Measurements from ENCODE around the gene OR2T35. TPM values are rescaled to one million over a fixed set of nuclear protein-coding genes. Genes with fewer than 3 reads are reported as not detected.
"Not testable (repeated sequence)": the region's sequence is repeated elsewhere in the genome, so short reads cannot be mapped to it uniquely, and the experiment has no call there.

OR2T35 gene, protein sequence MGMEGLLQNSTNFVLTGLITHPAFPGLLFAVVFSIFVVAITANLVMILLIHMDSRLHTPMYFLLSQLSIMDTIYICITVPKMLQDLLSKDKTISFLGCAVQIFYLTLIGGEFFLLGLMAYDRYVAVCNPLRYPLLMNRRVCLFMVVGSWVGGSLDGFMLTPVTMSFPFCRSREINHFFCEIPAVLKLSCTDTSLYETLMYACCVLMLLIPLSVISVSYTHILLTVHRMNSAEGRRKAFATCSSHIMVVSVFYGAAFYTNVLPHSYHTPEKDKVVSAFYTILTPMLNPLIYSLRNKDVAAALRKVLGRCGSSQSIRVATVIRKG
- total RNA-seq = not detected
- not detected for polyA plus RNA-seq
- long read RNA-seq, donor 1 = 0 reads
- long read RNA-seq, donor 2 = 0 reads

GRCh38 chr1:248645178-248645577 lies at the start of gene OR2T35:
Gene OR2T35 (minus strand): TSS chr1:248645278. CDS start chr1:248639258, 6,020 bp downstream.
- intact Hi-C loops (cut with DNase I) = loop anchor here in 1 of 2 donors (5.0 kb wide), 1 partner anchor 203 kb away; no protein-coding TSS in a partner anchor
- DNase-seq; ATAC-seq; H3K9me3 ChIP-seq; H3K4me3 ChIP-seq; H3K27ac ChIP-seq; H3K27me3 ChIP-seq (ENCODE audit: insufficient read depth in 3 of 3, low read length in 2 of 3); H3K4me1 ChIP-seq; H3K36me3 ChIP-seq (ENCODE audit: insufficient read depth in 1 of 2, low read depth in 1 of 2): not testable (repeated sequence)
- WGBS, 3 donors = 68 to 92% methylated on average over 1 to 2 of the region's 3 CpGs; no CpG with 5 or more reads in 1 of the 3 donors

GRCh38 chr1:248691567-248692155 lies 46.6 kb upstream of the OR2T35 start:
- Histone ChIP-seq H3K4me1 (no peaks in the 10 kb centered on the region), H3K27me3 (ENCODE audit: insufficient read depth in 3 of 3, low read length in 2 of 3) (peaks cover 0 to 4% (median 0%) of the 10 kb centered on the region in 3 donors), H3K4me3 (no peak overlapping the region), H3K27ac (no peak overlapping the region), H3K36me3 (ENCODE audit: insufficient read depth in 1 of 2, low read depth in 1 of 2) (no peaks in the 10 kb centered on the region), H3K9me3 (no peaks in the 10 kb centered on the region)
- no peak for ATAC-seq
- TF ChIP-seq, protein P1, sequence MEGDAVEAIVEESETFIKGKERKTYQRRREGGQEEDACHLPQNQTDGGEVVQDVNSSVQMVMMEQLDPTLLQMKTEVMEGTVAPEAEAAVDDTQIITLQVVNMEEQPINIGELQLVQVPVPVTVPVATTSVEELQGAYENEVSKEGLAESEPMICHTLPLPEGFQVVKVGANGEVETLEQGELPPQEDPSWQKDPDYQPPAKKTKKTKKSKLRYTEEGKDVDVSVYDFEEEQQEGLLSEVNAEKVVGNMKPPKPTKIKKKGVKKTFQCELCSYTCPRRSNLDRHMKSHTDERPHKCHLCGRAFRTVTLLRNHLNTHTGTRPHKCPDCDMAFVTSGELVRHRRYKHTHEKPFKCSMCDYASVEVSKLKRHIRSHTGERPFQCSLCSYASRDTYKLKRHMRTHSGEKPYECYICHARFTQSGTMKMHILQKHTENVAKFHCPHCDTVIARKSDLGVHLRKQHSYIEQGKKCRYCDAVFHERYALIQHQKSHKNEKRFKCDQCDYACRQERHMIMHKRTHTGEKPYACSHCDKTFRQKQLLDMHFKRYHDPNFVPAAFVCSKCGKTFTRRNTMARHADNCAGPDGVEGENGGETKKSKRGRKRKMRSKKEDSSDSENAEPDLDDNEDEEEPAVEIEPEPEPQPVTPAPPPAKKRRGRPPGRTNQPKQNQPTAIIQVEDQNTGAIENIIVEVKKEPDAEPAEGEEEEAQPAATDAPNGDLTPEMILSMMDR (IDR thresholded peaks at IDR 0.05) = no peak
- intact Hi-C loops (cut with DNase I) = no loop called here
- DNase-seq = no peak
- WGBS, 3 donors = 74 to 78% (median 75%) methylated on average over 49 to 51 of the region's 51 CpGs

DNA sequence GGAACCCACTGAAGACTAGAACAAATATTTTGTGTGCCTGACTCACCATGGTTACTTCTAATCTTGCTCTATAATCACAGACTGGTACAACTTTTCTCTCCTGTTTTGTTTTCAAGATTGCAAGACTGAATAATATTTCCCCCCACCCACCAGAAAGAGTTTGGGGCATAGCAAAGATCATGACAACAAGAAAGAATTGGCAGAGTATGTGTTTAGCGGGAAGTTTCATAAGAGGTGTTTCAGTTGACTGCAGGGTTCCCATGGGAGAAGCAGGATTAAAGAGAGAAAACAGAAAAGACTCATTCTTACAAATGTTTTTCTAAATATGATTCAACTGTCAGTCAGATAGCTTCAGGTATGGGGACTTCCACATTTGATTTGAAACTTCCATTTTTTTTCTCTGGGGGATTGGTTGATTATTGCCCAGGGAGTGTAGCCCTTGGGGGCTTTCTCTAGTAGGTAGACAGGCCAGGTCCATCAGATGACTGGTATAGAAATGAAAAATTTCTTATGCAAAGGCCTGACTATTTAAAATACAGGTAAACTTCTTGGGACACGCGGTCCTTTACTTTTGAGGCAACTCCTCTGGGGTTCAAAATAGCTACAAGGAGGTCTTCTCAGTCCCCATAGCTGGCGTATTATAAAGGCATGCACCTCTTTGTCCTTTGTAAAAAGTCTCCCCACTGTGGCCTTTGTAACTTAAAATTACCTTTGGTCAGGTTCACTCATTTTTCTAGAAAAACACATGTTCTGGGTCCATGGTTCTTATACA lies 43.6 kb upstream of the OR2T35 start:
- H3K4me1 ChIP-seq = no peaks in the 10 kb centered on the region
- DNase-seq (no peak), ATAC-seq (no peak)
- peaks cover 0 to 4% (median 0%) of the 10 kb centered on the region in 3 donors for H3K27me3 ChIP-seq (ENCODE audit: insufficient read depth in 3 of 3, low read length in 2 of 3)
- no peaks in the 10 kb centered on the region for H3K9me3 ChIP-seq
- H3K27ac ChIP-seq = no peak overlapping the region
- 85 to 90% (median 89%) methylated on average over 4 of the region's 4 CpGs for WGBS, 3 donors
- H3K4me3 ChIP-seq = no peak overlapping the region
- no peaks in the 10 kb centered on the region for H3K36me3 ChIP-seq (ENCODE audit: insufficient read depth in 1 of 2, low read depth in 1 of 2)
- intact Hi-C loops (cut with DNase I) = no loop called here
- TF ChIP-seq, protein P1 (IDR thresholded peaks at IDR 0.05) = no peak

GRCh38 chr1:248686815-248687214 lies 41.7 kb upstream of the OR2T35 start:
- ATAC-seq (no peak), DNase-seq (no peak)
- Histone ChIP-seq H3K4me3 (no peak overlapping the region), H3K27ac (no peak overlapping the region), H3K9me3 (no peaks in the 10 kb centered on the region), H3K4me1 (no peaks in the 10 kb centered on the region), H3K27me3 (ENCODE audit: insufficient read depth in 3 of 3, low read length in 2 of 3) (no peaks in the 10 kb centered on the region), H3K36me3 (ENCODE audit: insufficient read depth in 1 of 2, low read depth in 1 of 2) (no peaks in the 10 kb centered on the region)
- intact Hi-C loops (cut with DNase I) = no loop called here
- TF ChIP-seq, protein P1 (IDR thresholded peaks at IDR 0.05) = no peak
- WGBS, 3 donors = 34 to 48% (median 45%) methylated on average over 3 of the region's 3 CpGs

DNA sequence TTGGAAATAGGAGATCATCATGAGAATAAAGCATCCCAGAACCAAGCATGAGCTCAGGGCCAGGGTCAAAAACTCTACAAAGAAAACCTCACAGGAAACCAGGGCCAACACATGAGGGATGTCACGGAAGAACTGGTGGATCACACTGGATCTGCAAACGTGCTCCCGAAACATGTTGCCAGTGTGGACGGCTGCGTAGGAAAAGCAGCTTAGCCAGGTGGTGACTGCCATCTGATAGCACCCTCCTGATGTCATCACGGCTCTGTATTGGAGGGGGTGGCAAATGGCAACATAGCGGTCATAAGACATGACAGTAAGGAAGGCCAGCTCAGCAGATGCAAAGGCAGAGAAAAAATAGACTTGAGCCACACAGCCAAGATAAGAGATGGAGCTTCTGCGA lies 36.6 kb upstream of the OR2T35 start:
- intact Hi-C loops (cut with DNase I) = no loop called here
- Histone ChIP-seq H3K4me3 (no peak overlapping the region), H3K4me1 (no peaks in the 10 kb centered on the region), H3K9me3 (no peaks in the 10 kb centered on the region), H3K27me3 (ENCODE audit: insufficient read depth in 3 of 3, low read length in 2 of 3) (no peaks in the 10 kb centered on the region), H3K27ac (no peak overlapping the region), H3K36me3 (ENCODE audit: insufficient read depth in 1 of 2, low read depth in 1 of 2) (no peaks in the 10 kb centered on the region)
- WGBS, 3 donors = 80 to 87% (median 84%) methylated on average over 8 of the region's 8 CpGs
- DNase-seq (no peak), ATAC-seq (no peak)
- TF ChIP-seq, protein P1 (IDR thresholded peaks at IDR 0.05) = no peak
